Epidermal melanocyte (primary cell): ENCODE data around the gene HSPD1.

Experiments
- DNase-seq: peaks from one replicate; pipeline ENCODE4 v3.0.0; 2011; ENCODE audit warnings: low spot score; ENCODE audit not compliant: insufficient read length

The HSPD1 gene

DNA sequence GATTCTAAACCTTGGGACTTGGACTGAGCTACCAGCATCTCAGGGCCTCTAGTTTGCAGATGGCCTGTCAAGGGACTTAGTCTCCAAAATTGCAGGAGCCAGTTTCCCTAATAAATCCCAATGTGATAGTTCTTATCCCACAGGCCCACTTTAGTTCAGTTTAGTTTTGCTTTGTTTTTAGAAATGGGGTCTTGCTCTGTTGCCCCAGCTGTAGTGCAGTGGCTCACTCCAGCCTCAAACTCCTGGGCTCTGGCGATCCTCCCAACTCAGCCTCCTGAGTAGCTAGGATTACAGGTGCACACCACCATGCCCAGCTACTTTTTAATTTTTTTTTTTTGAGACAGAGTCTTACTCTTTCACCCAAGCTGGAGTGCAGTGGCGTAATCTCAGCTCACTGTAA, 62.3 kb downstream of the HSPD1 start:
- no peak for DNase-seq
